ENCODE data around the gene GP1BA.
"Not testable (repeated sequence)": the region's sequence is repeated elsewhere in the genome, so short reads cannot be mapped to it uniquely, and the experiment has no call there.

Gene GP1BA

DNA sequence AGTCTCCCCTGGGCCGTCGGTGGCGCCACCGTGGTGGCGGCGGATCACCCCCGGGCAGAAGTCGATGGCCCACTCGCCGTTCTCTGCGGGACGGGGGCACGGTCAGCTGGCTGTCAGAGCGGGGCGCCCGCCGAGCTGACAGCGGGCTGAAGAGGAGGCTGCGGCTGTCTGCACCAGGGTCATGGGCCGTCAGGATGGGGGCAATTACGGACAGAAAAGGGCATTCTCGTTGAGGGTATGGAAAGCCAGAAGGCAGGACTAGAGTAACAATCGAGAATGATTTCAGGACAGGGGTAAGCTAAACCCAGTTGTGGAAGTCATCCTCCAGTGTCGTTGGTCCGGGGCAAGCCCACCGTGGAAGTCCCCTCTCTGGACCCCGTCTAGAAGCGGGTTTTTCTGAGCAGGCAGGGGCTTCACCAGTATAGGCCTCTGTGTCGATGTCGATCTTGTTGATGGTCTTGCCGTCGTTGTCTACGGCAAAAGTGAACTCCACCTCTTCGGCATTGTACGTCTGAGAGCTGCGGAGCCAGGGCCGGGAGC, 30.9 kb upstream of the GP1BA start:
- Histone ChIP-seq H3K9ac (no peak overlapping the region), H3K4me1 (peaks cover 52% of the 10 kb centered on the region), H3K27me3 (peaks cover 35% of the 10 kb centered on the region), H3K4me3 (peak overlapping the region; percentile 46), H3K9me3 (no peaks in the 10 kb centered on the region), H3K4me2 (peak overlapping the region; percentile 77), H3K36me3 (peaks cover 14% of the 10 kb centered on the region), H3K27ac (no peak overlapping the region), H4K20me1 (no peaks in the 10 kb centered on the region)
- no peak for TF ChIP-seq Cebpa-rat (IDR thresholded peaks at IDR 0.05)

DNA sequence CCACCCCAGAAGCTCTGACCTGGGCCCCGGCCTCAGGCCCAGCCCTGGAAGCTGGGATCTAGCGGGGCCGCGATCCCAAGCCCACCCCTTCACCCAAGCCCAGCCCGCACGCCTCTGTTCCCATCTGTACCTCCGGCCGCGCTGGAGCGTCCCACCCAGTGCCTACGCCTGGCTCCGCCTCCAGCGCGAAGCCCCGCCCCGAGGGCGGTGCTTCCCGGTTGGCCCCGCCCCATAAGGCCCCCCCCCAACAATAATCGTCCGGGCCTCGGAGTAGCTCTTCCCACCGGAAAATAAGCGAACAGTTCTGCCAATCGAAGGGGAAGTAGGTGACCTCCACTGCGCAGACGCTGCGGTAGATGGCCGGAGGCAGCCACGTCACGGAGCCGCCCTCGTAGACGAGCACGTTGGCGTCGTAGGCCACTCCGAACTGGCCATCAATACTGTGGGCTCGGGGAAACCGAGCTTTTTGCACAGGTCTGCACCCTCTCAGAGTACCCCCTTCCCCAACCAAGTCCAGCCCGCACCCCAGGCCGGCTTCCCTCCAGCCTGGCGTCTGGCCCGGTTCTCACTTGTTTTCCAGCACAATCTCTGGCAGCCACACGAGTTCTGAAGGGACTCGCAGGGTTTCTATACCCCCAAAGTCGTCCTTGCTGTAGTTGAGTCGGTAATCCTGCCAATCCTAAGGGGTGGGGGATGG, 30.3 kb upstream of the GP1BA start:
- no peak for TF ChIP-seq Cebpa-rat (IDR thresholded peaks at IDR 0.05)
- Histone ChIP-seq H3K36me3 (peaks cover 8% of the 10 kb centered on the region), H3K9me3 (no peaks in the 10 kb centered on the region), H3K27me3 (peaks cover 35% of the 10 kb centered on the region), H4K20me1 (no peaks in the 10 kb centered on the region), H3K4me3 (no peak overlapping the region), H3K9ac (no peak overlapping the region), H3K4me2 (peak overlapping the region; percentile 83), H3K27ac (no peak overlapping the region), H3K4me1 (peaks cover 52% of the 10 kb centered on the region)

DNA sequence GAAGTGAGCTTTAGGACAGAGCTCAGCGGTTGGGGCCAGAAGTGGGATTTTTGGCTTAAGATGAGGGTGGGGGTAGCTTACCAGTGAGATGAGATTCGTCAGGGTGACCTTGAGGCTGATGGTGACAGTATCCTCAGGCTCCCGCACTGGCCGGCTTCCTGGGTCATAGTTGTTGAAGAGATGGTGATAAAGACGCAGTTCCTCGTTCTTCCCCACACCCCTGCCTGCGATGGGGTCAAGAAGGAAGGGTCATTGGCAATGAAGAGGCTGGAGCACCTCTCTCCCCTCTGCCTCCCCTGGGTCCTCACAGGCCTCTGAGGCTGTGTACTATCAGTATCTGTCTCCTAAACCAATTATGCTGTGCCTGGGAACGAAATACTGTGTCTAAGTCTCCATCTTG, 29.5 kb upstream of the GP1BA start:
- Histone ChIP-seq H3K4me2 (peak overlapping the region; percentile 83), H3K4me3 (peak overlapping the region; percentile 45; the same call in 1 of the 2 replicates), H3K36me3 (peaks cover under 1% of the 10 kb centered on the region; the same call in 1 of the 2 replicates), H4K20me1 (no peaks in the 10 kb centered on the region), H3K27me3 (peaks cover 35% of the 10 kb centered on the region), H3K9ac (peak overlapping the region; percentile 57; the same call in 1 of the 2 replicates), H3K27ac (peak overlapping the region; percentile 40; the same call in 1 of the 2 replicates), H3K9me3 (no peaks in the 10 kb centered on the region), H3K4me1 (peaks cover 52% of the 10 kb centered on the region)
- TF ChIP-seq Cebpa-rat (IDR thresholded peaks at IDR 0.05): no peak

DNA sequence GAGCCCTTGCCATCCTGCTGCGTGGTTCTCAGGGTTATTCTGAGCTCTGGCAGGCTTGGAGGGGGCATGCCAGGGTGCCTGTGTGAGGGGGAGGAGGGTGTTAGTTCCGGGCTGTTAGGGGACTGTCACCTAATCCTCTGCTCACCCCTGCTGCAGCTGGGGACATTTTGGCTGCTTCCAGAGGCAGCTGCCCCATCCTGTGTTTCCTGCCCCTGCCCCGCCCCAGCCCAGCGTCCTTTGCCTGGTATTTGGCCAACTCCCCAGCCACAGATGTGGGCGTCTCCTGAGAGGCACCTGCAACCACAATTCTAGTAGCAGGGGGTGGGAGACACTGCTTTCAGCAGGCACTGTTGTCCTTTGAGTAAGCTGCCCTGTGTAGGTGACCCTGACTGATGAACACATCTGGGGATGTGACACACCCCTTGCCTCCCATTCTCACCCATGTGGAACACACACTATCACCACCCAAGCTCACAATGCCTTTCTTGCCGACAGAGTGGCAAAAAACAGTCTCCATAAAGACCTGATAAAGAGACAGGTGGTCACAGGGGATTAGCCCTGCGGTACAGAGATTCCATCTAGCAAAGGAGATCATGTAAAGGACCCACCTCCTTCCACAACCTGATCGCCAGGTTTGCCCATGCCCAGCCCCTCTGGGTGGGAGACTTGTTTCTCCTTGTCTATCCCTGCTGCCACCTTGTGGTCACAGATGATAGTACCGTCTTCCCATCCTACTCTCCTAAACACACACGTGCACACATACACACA, 28.8 kb upstream of the GP1BA start, which contains the start of gene CHRNE:
Gene CHRNE, minus strand, starts transcription at position 48 of the 768 bp plus-strand sequence. Its CDS starts 35 bp downstream, at position 13.
- Histone ChIP-seq H3K4me1 (peaks cover 55% of the 10 kb centered on the region), H3K27ac (peak within 1 kb of the TSS; percentile 40; the same call in 1 of the 2 replicates), H3K9me3 (no peaks in the 10 kb centered on the region), H3K4me3 (peak within 1 kb of the TSS; percentile 45; the same call in 1 of the 2 replicates), H3K9ac (peak within 1 kb of the TSS; percentile 57; the same call in 1 of the 2 replicates), H3K4me2 (peak within 1 kb of the TSS; percentile 83), H3K36me3 (no peaks in the 10 kb centered on the region), H4K20me1 (no peaks in the 10 kb centered on the region), H3K27me3 (peaks cover 33% of the 10 kb centered on the region)
- TF ChIP-seq Cebpa-rat (IDR thresholded peaks at IDR 0.05): no peak

DNA sequence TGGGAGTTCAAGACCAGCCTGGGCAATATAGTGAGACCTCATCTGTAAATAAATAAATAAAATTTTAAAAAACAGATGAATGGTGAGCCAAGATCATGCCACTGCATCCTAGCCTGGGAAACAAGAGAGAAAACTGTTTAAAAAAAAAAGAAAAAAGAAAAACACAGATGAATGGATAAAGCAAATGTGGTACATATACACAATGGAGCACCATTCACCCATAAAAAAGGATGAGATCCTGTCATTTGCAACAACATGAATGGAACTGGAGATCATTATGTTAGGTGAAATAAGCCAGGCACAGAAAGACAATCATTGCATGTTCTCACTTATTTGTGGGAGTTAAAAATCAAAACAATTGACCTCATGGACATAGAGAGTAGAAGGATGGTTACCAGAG, 25.4 kb upstream of the GP1BA start:
- not testable (repeated sequence) for H3K27ac ChIP-seq, H3K36me3 ChIP-seq, H3K9ac ChIP-seq, H3K27me3 ChIP-seq, H4K20me1 ChIP-seq, H3K4me3 ChIP-seq, H3K9me3 ChIP-seq, H3K4me2 ChIP-seq
- H3K4me1 ChIP-seq: peaks cover 42% of the 10 kb centered on the region

DNA sequence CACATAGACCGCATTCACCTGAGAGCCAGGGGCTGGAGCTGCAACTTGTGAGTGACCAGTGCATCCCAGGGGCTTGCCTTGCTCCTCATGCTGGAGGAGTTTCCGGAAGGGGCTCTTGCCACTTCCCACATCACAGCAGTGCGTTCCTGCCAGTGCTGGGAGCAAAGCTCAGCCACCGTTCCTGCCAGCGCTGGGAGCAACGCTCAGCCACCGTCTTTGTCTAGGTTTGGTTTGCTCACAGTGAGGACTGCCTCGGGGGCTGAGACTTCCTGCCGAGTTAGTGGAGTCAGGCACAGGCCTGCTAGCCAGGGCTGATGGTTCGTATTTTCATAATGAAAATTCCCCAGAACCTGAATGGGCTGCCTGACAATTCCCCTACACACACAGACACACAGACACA, 23.8 kb upstream of the GP1BA start:
- no peaks in the 10 kb centered on the region for H4K20me1 ChIP-seq
- H3K4me2 ChIP-seq: peak overlapping the region; percentile 52
- H3K9me3 ChIP-seq: no peaks in the 10 kb centered on the region
- H3K27me3 ChIP-seq: no peaks in the 10 kb centered on the region
- TF ChIP-seq Cebpa-rat (IDR thresholded peaks at IDR 0.05): no peak
- peak overlapping the region; percentile 13 for H3K27ac ChIP-seq
- peaks cover 34% of the 10 kb centered on the region for H3K4me1 ChIP-seq
- peak overlapping the region; percentile 21; the same call in 1 of the 2 replicates for H3K9ac ChIP-seq
- no peak overlapping the region for H3K4me3 ChIP-seq
- no peaks in the 10 kb centered on the region for H3K36me3 ChIP-seq

DNA sequence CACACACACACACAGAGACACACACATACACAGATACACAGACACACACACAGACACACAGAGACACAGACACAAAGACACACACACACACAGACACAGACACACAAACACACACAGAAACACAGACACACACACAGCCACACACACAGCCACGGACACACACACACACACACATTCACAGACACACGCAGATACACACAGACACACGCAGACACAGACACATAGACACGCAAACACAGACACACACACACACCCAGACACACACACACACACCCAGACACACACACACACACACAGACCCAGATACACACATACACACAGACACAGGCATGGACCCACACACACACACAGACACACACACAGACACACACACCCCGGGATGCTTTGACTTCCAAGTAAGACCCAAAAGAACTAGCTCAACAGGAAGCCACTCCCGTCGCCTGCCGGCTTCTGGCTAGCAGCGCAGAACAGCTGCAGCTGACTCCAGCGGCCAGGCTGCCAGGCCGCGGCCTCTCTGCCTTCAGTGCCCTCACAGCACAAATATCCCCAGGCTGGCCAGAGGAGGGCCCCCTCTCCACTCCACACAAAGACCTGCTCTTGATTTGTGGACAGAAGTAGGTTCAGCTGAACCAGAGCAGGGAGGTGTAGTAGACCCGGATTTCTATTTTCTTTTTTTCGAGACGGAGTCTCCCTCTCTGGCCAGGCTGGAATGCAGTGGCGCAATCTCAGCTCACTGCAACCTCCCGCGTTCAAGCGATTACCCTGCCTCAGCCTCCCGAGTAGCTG, 23.2 kb upstream of the GP1BA start:
- H3K27ac ChIP-seq: peak overlapping the region; percentile 56
- no peaks in the 10 kb centered on the region for H3K9me3 ChIP-seq
- H4K20me1 ChIP-seq: no peaks in the 10 kb centered on the region
- H3K27me3 ChIP-seq: no peaks in the 10 kb centered on the region
- H3K9ac ChIP-seq: peak overlapping the region; percentile 21; the same call in 1 of the 2 replicates
- H3K4me1 ChIP-seq: peaks cover 30% of the 10 kb centered on the region
- H3K36me3 ChIP-seq: no peaks in the 10 kb centered on the region
- H3K4me3 ChIP-seq: no peak overlapping the region
- no peak for TF ChIP-seq Cebpa-rat (IDR thresholded peaks at IDR 0.05)
- H3K4me2 ChIP-seq: peak overlapping the region; percentile 52

DNA sequence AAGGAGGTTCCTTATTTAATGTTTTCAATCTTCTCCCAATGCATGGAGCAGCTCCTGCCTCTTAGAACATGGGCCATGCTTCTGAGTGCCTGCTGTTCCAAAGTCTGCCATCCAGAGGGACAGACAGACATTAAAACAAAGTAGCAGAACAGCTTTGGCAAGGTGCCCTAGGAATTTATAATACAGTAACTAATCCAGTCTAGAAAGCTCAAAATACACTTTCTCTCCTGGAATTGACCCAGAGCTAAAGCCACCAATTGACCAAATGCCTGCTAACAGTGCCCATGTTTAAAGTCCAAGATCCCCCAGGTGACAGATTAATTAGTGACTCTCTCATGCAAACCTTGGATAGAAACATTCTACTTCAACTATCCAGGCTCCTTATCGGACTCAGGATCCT, 18.1 kb upstream of the GP1BA start:
- Histone ChIP-seq H3K9me3 (no peaks in the 10 kb centered on the region), H3K4me3 (no peak overlapping the region), H3K27me3 (no peaks in the 10 kb centered on the region), H3K4me1 (peaks cover 17% of the 10 kb centered on the region), H3K4me2 (no peak overlapping the region), H3K27ac (no peak overlapping the region), H4K20me1 (no peaks in the 10 kb centered on the region), H3K36me3 (no peaks in the 10 kb centered on the region), H3K9ac (no peak overlapping the region)
- TF ChIP-seq Cebpa-rat (IDR thresholded peaks at IDR 0.05): no peak

DNA sequence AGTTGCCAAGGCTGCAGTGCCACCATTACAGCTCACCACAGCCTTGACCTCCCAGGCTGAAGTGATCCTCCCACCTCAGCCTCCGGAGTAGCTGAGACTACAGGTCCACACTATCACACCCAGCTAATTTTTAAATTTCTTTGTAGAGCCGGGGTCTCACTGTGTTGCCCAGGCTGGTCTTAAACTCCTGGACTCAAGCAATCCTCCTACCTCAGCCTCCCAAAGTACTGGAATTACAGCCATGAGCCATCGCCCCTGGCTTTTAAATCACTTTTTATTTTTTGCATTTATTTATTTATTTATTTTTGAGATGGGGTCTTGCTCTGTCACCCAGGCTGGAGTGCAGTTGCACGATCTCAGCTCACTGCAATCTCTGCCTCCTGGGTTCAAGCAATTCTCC, 17.5 kb upstream of the GP1BA start:
- H3K27me3 ChIP-seq, H3K4me3 ChIP-seq, H3K4me2 ChIP-seq, H3K9me3 ChIP-seq, H3K9ac ChIP-seq, H3K36me3 ChIP-seq, H4K20me1 ChIP-seq, H3K27ac ChIP-seq: not testable (repeated sequence)
- H3K4me1 ChIP-seq: peaks cover 12% of the 10 kb centered on the region
